Pancreas (tissue), 10 donors: ENCODE data around the gene SLC35E2B. TPM values are rescaled to one million over a fixed set of nuclear protein-coding genes. Genes with fewer than 3 reads are reported as not detected.
A peak's percentile ranks its signal among the peaks of the same experiment; 100 is the strongest.

ENCODE experiments used
- ATAC-seq, 4 donors: fragments of 200-7000 bp; cut with Tn5 transposase; one replicate each; pipeline versions ENCODE4 v1.8.0 to v1.9.1; 2020; ENCODE audit warnings: mild to moderate bottlenecking in 4 of 4, moderate library complexity in 4 of 4
- DNase-seq, 6 donors: peaks; one replicate each; pipeline ENCODE4 v3.0.0-alpha.2; 2020
- FAIRE-seq: peaks from 2 replicates; lab custom pipeline; 2012; peaks lifted over from hg19 to GRCh38; lab: Jason Lieb, UNC
- H3K27ac ChIP-seq, 4 donors: fragments of 200-600 bp; sonication (generic); 1 replicate in 3 of 4; 2 replicates in 1 of 4; pipeline versions ENCODE4 v1.5.0 to v1.8.0; 2020
- H3K27me3 ChIP-seq, 4 donors: fragments of 200-600 bp; one replicate each; pipeline ENCODE4 v1.8.0; 2021
- H3K36me3 ChIP-seq, 3 donors: fragments of 200-600 bp; sonication (generic) in 1 of 3; one replicate each; pipeline versions ENCODE4 v1.5.0 to v1.8.0; 2020 to 2021
- H3K4me1 ChIP-seq, 3 donors: fragments of 200-600 bp; one replicate each; pipeline ENCODE4 v1.8.0; 2021
- H3K4me3 ChIP-seq, 4 donors: fragments of 200-600 bp; sonication (generic) in 2 of 4; one replicate each; pipeline versions ENCODE4 v1.5.0 to v1.8.0; 2020 to 2021
- H3K9me3 ChIP-seq, 4 donors: fragments of 200-600 bp; one replicate each; pipeline ENCODE4 v1.8.0; 2021
- WGBS, 2 donors: extraction: QIAGEN DNeasy Blood & Tissue Kit; methylation state at CpG; one replicate each; pipeline ENCODE4 v1.1.7; 2013; 5-methylcytosine and 5-hydroxymethylcytosine counted together
- intact Hi-C, 3 donors: fragments of 100-400 bp; cut with DNase I; formaldehyde crosslinking; loops; one replicate each; pipeline versions ENCODE4 v1.11.1 to v1.14.2; 2022
- polyA plus RNA-seq, 2 donors: library from polyadenylated mRNA; stranded (reverse); fragments of 200-250 nt; gene quantifications; one replicate each; pipeline ENCODE4 v1.2.3, GENCODE V29; 2013
- total RNA-seq, 6 donors: library from RNA; stranded (reverse); fragmentation: NEBNext Ultra II Directional in 4 of 6; extraction: Animal tissue kit (Norgen Biotek cat#: 25700) in 4 of 6; gene quantifications; one replicate each; pipeline versions ENCODE4 v1.2.1 to v1.2.4, GENCODE V29; 2021 to 2023
- TF ChIP-seq, protein P1 (sequence below), 4 donors: fragments of 200-600 bp; sonication (generic) in 3 of 4; IDR thresholded peaks; one replicate each; pipeline versions ENCODE4 v1.5.0 to v1.8.0; 2021; ENCODE audit warnings: antibody characterized with exemption in 4 of 4
- donor health status: healthy with polysubstance abuse.
- donor health status: DM: no; HTN: no; CAD: no; lungs with moderate emphysema.
- donor health status: DM: no; HTN: no; CAD: no.
- donor health status: control.
- donor health status: control.
- donor health status: Bipolar disorder and iron deficiency.
- donor health status: DM: yes; HTN: yes; CAD: no.
- donor health status: DM: no; HTN: no; CAD: no.
- donor health status: DM: no; HTN: no; CAD: no.
- donor health status: DM: yes; HTN: yes; CAD: no.

Gene SLC35E2B
- total and polyA plus RNA-seq, 8 donors = 12.1 to 45.4 (median 24.0) TPM

DNA sequence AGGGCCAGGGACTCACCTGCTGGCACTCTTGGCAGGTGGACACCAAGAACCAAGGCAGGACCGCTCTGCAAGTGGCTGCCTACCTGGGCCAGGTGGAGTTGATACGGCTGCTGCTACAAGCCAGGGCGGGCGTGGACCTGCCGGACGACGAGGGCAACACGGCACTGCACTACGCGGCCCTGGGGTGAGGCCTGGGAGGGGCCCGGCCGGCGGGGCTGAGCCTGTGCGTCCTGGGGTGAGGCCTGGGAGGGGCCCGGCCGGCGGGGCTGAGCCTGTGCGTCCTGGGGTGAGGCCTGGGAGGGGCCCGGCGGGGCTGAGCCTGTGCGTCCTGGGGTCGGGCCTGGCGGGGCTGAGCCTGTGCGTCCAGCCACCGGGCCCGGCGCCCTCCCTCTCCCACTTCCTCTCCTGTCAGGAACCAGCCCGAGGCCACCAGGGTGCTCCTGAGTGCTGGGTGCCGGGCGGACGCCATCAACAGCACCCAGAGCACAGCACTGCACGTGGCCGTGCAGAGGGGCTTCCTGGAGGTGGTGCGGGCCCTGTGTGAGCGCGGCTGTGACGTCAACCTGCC is 65.2 kb downstream of the SLC35E2B start:
- H3K4me3 ChIP-seq = no peak overlapping the region
- H3K4me1 ChIP-seq = no peaks in the 10 kb centered on the region
- intact Hi-C loops = no loop called here
- TF ChIP-seq, protein P1, sequence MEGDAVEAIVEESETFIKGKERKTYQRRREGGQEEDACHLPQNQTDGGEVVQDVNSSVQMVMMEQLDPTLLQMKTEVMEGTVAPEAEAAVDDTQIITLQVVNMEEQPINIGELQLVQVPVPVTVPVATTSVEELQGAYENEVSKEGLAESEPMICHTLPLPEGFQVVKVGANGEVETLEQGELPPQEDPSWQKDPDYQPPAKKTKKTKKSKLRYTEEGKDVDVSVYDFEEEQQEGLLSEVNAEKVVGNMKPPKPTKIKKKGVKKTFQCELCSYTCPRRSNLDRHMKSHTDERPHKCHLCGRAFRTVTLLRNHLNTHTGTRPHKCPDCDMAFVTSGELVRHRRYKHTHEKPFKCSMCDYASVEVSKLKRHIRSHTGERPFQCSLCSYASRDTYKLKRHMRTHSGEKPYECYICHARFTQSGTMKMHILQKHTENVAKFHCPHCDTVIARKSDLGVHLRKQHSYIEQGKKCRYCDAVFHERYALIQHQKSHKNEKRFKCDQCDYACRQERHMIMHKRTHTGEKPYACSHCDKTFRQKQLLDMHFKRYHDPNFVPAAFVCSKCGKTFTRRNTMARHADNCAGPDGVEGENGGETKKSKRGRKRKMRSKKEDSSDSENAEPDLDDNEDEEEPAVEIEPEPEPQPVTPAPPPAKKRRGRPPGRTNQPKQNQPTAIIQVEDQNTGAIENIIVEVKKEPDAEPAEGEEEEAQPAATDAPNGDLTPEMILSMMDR (IDR thresholded peaks at IDR 0.05) = no peak
- H3K36me3 ChIP-seq = peaks cover 0 to 6% (median 0%) of the 10 kb centered on the region in 3 donors
- no peak for ATAC-seq
- no peak overlapping the region for H3K27ac ChIP-seq
- WGBS, 2 donors = 90% methylated on average over 21 to 37 of the region's 37 CpGs
- no peaks in the 10 kb centered on the region for H3K27me3 ChIP-seq
- no peaks in the 10 kb centered on the region for H3K9me3 ChIP-seq
- no peak for FAIRE-seq
- DNase-seq = peak in 3 of 6 donors; percentile 10 to 76 (median 21)

- Histone ChIP-seq H3K4me1 (no peaks in the 10 kb centered on the region), H3K27me3 (no peaks in the 10 kb centered on the region), H3K36me3 (peaks cover 0 to 6% (median 0%) of the 10 kb centered on the region in 3 donors), H3K9me3 (no peaks in the 10 kb centered on the region), H3K4me3 (no peak overlapping the region), H3K27ac (no peak overlapping the region)
- DNase-seq = peak in 3 of 6 donors; percentile 13 to 74 (median 22)
- no peak for ATAC-seq
- no peak for FAIRE-seq
- TF ChIP-seq, protein P1 (IDR thresholded peaks at IDR 0.05) = no peak
- WGBS, 2 donors = 94 to 96% methylated on average over 44 to 48 of the region's 48 CpGs
- intact Hi-C loops = no loop called here
These were observed 66.1 kb downstream of the SLC35E2B start for GRCh38 chr1:1626207-1627141.

DNA sequence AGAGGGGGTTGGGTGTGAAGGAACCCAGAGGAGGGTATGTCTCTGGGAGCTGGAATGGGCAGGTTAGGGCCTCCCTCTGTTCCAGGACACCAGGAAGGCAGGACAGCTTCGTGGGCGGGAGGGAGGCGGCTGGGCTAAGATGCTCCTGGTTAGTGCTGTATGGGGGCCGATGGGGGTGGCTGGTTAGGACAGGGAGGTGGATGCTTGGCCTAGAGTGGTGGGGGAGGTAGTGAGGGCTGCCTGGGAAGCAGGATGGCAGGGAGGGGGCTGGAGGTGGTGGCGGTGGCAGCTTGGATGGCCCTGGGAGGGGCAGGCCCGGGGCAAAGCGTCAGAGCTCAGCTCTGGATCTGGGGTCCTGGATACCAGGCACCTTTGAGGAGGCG is 66.8 kb downstream of the SLC35E2B start:
- Histone ChIP-seq H3K27me3 (no peaks in the 10 kb centered on the region), H3K9me3 (no peaks in the 10 kb centered on the region), H3K4me3 (no peak overlapping the region), H3K27ac (no peak overlapping the region), H3K4me1 (no peaks in the 10 kb centered on the region), H3K36me3 (peaks cover 0 to 6% (median 0%) of the 10 kb centered on the region in 3 donors)
- DNase-seq (peak in 3 of 6 donors; percentile 14 to 64 (median 15)), FAIRE-seq (no peak), ATAC-seq (no peak)
- 88 to 99% methylated on average over 7 to 8 of the region's 8 CpGs for WGBS, 2 donors
- TF ChIP-seq, protein P1 (IDR thresholded peaks at IDR 0.05) = no peak
- intact Hi-C loops = no loop called here

- no peaks in the 10 kb centered on the region for H3K4me1 ChIP-seq
- no peak overlapping the region for H3K4me3 ChIP-seq
- ATAC-seq (no peak), DNase-seq (peak in 1 of 6 donors; percentile 78), FAIRE-seq (no peak)
- 90 to 94% methylated on average over 21 to 28 of the region's 28 CpGs for WGBS, 2 donors
- H3K27ac ChIP-seq = no peak overlapping the region
- TF ChIP-seq, protein P1 (IDR thresholded peaks at IDR 0.05) = no peak
- no peaks in the 10 kb centered on the region for H3K27me3 ChIP-seq
- peaks cover 0 to 6% (median 0%) of the 10 kb centered on the region in 3 donors for H3K36me3 ChIP-seq
- intact Hi-C loops = no loop called here
- H3K9me3 ChIP-seq = no peaks in the 10 kb centered on the region
These were observed 67.2 kb downstream of the SLC35E2B start for GRCh38 chr1:1625404-1625775.
